Type B pancreatic cell (in vitro differentiated cells): ENCODE data around the gene USP9Y. TPM values are rescaled to one million over a fixed set of nuclear protein-coding genes. Genes with fewer than 3 reads are reported as not detected.

Source experiments
- DNase-seq: peaks from one replicate; pipeline ENCODE4 v3.0.0; 2021; ENCODE audit warnings: mixed read lengths; ENCODE audit not compliant: unreplicated experiment; ENCODE audit errors: extremely low spot score
- H3K27ac Mint-ChIP-seq: 2 replicates; pipeline ENCODE4 v1.8.0; 2021; ENCODE audit warnings: mild to moderate bottlenecking, mixed read lengths
- H3K27me3 Mint-ChIP-seq: 2 replicates; pipeline ENCODE4 v1.8.0; 2021; ENCODE audit warnings: mixed read lengths
- H3K36me3 Mint-ChIP-seq: 2 replicates; pipeline ENCODE4 v1.8.0; 2021; ENCODE audit warnings: mixed read lengths
- H3K4me1 Mint-ChIP-seq: one replicate; pipeline ENCODE4 v1.8.0; 2021; ENCODE audit warnings: mixed read lengths; ENCODE audit not compliant: unreplicated experiment
- H3K4me3 Mint-ChIP-seq: 2 replicates; pipeline ENCODE4 v1.8.0; 2021; ENCODE audit warnings: mild to moderate bottlenecking, mixed read lengths
- H3K9me3 Mint-ChIP-seq: 2 replicates; pipeline ENCODE4 v1.8.0; 2021; ENCODE audit warnings: mixed read lengths
- total RNA-seq: library from RNA; stranded (reverse); gene quantifications from 2 replicates; pipeline ENCODE4 v1.2.1, GENCODE V29; 2021; ENCODE audit warnings: low replicate concordance
- TF ChIP-seq, protein P1 (sequence below): fragments of 200-600 bp; sonication (generic); conservative IDR thresholded peaks from 2 replicates; pipeline ENCODE4 v1.5.0; 2021; ENCODE audit warnings: antibody characterized with exemption, mild to moderate bottlenecking

Gene USP9Y
- total RNA-seq, 1 donor from 2014 or later, result not detected

DNA sequence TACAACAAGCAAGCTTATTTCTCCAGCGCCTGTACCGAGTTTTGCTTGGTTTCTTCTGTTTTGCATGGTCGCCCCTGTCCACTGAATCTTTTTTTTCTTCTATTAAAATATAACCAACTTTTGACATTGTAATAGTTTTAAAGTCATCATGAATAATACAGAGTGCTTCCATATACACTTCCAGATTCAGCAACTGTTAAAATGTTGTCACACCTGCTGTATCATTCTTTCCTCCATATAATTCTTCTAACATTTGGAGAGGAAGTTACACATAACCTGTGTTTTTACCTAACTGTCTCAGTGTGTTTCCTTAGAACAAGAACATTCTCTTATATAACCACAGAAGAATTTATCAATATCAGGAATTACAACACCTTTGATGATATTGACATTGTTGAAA lies 83.5 kb downstream of the USP9Y start:
- H3K36me3 Mint-ChIP-seq, result no peaks in the 10 kb centered on the region
- no peak overlapping the region for H3K4me3 Mint-ChIP-seq
- H3K27me3 Mint-ChIP-seq, result no peaks in the 10 kb centered on the region
- no peak for DNase-seq
- no peaks in the 10 kb centered on the region for H3K9me3 Mint-ChIP-seq
- no peak overlapping the region for H3K27ac Mint-ChIP-seq
- TF ChIP-seq, protein P1, sequence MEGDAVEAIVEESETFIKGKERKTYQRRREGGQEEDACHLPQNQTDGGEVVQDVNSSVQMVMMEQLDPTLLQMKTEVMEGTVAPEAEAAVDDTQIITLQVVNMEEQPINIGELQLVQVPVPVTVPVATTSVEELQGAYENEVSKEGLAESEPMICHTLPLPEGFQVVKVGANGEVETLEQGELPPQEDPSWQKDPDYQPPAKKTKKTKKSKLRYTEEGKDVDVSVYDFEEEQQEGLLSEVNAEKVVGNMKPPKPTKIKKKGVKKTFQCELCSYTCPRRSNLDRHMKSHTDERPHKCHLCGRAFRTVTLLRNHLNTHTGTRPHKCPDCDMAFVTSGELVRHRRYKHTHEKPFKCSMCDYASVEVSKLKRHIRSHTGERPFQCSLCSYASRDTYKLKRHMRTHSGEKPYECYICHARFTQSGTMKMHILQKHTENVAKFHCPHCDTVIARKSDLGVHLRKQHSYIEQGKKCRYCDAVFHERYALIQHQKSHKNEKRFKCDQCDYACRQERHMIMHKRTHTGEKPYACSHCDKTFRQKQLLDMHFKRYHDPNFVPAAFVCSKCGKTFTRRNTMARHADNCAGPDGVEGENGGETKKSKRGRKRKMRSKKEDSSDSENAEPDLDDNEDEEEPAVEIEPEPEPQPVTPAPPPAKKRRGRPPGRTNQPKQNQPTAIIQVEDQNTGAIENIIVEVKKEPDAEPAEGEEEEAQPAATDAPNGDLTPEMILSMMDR, result no peak
- no peaks in the 10 kb centered on the region for H3K4me1 Mint-ChIP-seq

DNA sequence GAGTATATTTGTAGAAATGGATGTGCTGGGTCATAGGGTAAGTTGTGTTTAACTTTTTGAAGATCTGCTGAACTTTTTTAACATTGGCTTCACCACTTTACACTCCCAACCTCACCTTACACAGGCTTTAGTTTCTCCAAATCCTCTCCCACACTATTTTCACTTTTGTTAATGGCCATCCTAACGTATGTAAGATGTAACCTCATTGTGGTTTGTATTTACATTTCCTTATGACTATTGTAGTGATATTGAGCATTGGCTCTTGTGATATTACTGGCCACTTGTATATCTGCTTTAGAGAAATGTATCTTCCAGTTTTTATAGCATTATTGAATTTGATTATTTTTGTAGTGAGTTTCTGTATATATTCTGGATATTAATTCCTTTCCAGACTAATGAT lies 93.0 kb downstream of the USP9Y start:
- Mint-ChIP-seq H3K4me1 (no peaks in the 10 kb centered on the region), H3K9me3 (no peaks in the 10 kb centered on the region), H3K4me3 (no peak overlapping the region), H3K36me3 (no peaks in the 10 kb centered on the region), H3K27me3 (no peaks in the 10 kb centered on the region), H3K27ac (no peak overlapping the region)
- DNase-seq, result no peak
- TF ChIP-seq, protein P1, result no peak

DNA sequence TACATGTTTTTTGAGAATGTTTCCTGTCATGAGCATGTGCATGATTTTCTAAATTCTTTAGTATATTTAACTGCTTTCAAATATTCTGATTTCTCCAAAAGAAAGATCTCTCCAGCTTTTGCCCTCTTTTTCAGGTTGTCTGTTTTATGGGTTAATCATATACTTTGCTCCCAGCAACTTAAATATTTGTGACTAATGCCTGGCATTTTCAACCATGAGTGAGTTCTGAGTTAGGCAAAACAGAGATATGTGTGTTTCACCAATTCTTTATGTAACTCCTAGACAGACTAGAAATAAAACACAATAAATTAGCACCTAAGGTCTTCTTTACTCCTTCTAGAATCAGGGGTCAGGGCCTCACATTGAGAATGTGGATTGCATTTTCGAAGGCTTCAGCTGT lies 107.0 kb downstream of the USP9Y start:
- TF ChIP-seq, protein P1, result no peak
- no peaks in the 10 kb centered on the region for H3K9me3 Mint-ChIP-seq
- no peak overlapping the region for H3K4me3 Mint-ChIP-seq
- no peak for DNase-seq
- no peaks in the 10 kb centered on the region for H3K27me3 Mint-ChIP-seq
- H3K4me1 Mint-ChIP-seq, result no peaks in the 10 kb centered on the region
- no peak overlapping the region for H3K27ac Mint-ChIP-seq
- H3K36me3 Mint-ChIP-seq, result no peaks in the 10 kb centered on the region

DNA sequence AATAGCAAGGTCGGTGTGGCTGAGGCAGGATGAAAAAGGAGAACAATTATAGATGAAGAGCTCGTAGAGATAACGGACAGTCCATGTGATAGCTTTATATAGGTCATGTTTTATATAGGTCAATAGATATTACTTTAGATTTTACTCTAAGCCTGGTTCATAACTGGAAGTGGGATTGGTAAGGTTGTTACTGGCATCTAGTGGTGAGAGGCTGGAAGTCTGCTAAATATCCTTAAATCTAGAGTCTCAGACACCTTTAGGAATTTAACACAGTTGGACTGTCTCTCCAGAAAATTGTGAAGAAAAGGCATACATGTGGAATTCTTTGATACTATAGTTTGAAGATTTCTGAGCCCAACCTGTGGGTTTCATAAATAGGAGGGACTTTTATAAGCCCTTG lies 108.0 kb downstream of the USP9Y start:
- DNase-seq, result no peak
- Mint-ChIP-seq H3K27me3 (no peaks in the 10 kb centered on the region), H3K4me1 (no peaks in the 10 kb centered on the region), H3K9me3 (no peaks in the 10 kb centered on the region), H3K27ac (no peak overlapping the region), H3K4me3 (no peak overlapping the region), H3K36me3 (no peaks in the 10 kb centered on the region)
- TF ChIP-seq, protein P1, result no peak

DNA sequence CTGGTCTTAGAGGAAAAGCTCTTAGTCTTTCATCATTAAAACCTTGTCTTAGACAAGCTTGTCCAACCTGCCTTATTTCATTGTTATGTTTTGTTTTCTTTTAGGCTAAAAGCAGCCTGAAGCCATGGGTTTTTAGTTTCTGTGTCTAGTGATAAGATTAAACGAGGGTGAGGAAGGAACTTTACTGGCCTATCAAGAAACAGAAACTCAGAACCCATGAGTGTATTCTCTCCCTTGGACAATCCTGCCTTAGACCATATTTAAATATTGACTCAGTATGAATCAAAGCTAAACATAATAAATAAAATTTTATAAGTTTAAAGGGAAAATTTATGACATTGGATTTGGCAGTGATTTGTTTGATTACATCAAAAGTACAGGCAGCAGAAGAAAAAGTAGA lies 122.4 kb downstream of the USP9Y start:
- Mint-ChIP-seq H3K4me1 (no peaks in the 10 kb centered on the region), H3K4me3 (no peak overlapping the region), H3K27me3 (no peaks in the 10 kb centered on the region), H3K36me3 (no peaks in the 10 kb centered on the region), H3K27ac (no peak overlapping the region), H3K9me3 (no peaks in the 10 kb centered on the region)
- TF ChIP-seq, protein P1, result no peak
- DNase-seq, result no peak

DNA sequence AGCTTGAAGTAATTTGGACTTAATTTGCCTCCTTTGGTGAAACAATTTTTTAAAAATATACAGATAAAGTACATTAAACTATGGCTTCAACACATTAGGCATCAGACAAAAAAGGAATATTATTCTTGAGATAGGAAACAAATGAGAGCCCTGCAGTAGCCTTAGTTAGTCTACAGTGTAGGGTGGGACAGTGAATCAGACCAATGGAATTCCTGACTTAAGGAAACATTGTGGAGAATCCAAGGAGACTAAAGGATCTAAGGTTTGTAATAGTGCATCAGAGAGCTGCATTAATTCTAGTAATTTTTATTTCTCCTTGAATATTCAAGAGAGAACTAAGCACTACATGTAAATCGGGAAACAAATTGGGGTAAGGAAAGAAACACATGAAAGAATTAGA lies 125.8 kb downstream of the USP9Y start:
- Mint-ChIP-seq H3K4me3 (no peak overlapping the region), H3K4me1 (no peaks in the 10 kb centered on the region), H3K27ac (no peak overlapping the region), H3K9me3 (no peaks in the 10 kb centered on the region), H3K27me3 (no peaks in the 10 kb centered on the region), H3K36me3 (no peaks in the 10 kb centered on the region)
- TF ChIP-seq, protein P1, result no peak
- DNase-seq, result no peak
